ENCODE results near the gene SCG5.

Gene SCG5

GRCh38 chr15:32718821-32719716 lies 77.6 kb downstream of the SCG5 start:
- in situ Hi-C loops (cut with MboI; ENCODE audit: low sequenced_read_pairs): no loop called here

- in situ Hi-C loops (cut with MboI; ENCODE audit: low sequenced_read_pairs): no loop called here
These were observed 80.1 kb downstream of the SCG5 start for GRCh38 chr15:32721596-32721995.

- in situ Hi-C loops (cut with MboI; ENCODE audit: low sequenced_read_pairs): no loop called here
These were observed 80.6 kb downstream of the SCG5 start for GRCh38 chr15:32722136-32722535.

GRCh38 chr15:32723171-32723948 lies 81.8 kb downstream of the SCG5 start:
- in situ Hi-C loops (cut with MboI; ENCODE audit: low sequenced_read_pairs): no loop called here

- in situ Hi-C loops (cut with MboI; ENCODE audit: low sequenced_read_pairs): no loop called here
These were observed 88.3 kb downstream of the SCG5 start for GRCh38 chr15:32729700-32730395.

GRCh38 chr15:32730677-32731654 lies 89.5 kb downstream of the SCG5 start:
- in situ Hi-C loops (cut with MboI; ENCODE audit: low sequenced_read_pairs): no loop called here

GRCh38 chr15:32732574-32733157 lies 91.2 kb downstream of the SCG5 start:
- in situ Hi-C loops (cut with MboI; ENCODE audit: low sequenced_read_pairs): no loop called here

GRCh38 chr15:32733281-32733680 lies 91.8 kb downstream of the SCG5 start:
- in situ Hi-C loops (cut with MboI; ENCODE audit: low sequenced_read_pairs): no loop called here

- in situ Hi-C loops (cut with MboI; ENCODE audit: low sequenced_read_pairs): no loop called here
These were observed 94.6 kb downstream of the SCG5 start for GRCh38 chr15:32735989-32736700.

GRCh38 chr15:32736701-32737061 lies 95.2 kb downstream of the SCG5 start:
- in situ Hi-C loops (cut with MboI; ENCODE audit: low sequenced_read_pairs): no loop called here

- in situ Hi-C loops (cut with MboI; ENCODE audit: low sequenced_read_pairs): no loop called here
These were observed 95.8 kb downstream of the SCG5 start for GRCh38 chr15:32737304-32737703.

GRCh38 chr15:32738666-32739065 lies 97.2 kb downstream of the SCG5 start:
- in situ Hi-C loops (cut with MboI; ENCODE audit: low sequenced_read_pairs): no loop called here

- in situ Hi-C loops (cut with MboI; ENCODE audit: low sequenced_read_pairs): no loop called here
These were observed 98.1 kb downstream of the SCG5 start for GRCh38 chr15:32739522-32740063.

GRCh38 chr15:32743411-32744140 lies 102.1 kb downstream of the SCG5 start:
- in situ Hi-C loops (cut with MboI; ENCODE audit: low sequenced_read_pairs): no loop called here

GRCh38 chr15:32746116-32746857 lies 104.8 kb downstream of the SCG5 start:
- in situ Hi-C loops (cut with MboI; ENCODE audit: low sequenced_read_pairs): no loop called here

Measured in hTERT RPE-1 (cell line).